ENCODE data around the gene PSME1.

GRCh38 chr14:24176599-24176998 lies 40.6 kb downstream of the PSME1 start:
- TF ChIP-seq CTCF (IDR thresholded peaks at IDR 0.05; ENCODE audit: insufficient read depth, low read length, poor library complexity, severe bottlenecking): no peak
- no peak for TF ChIP-seq EZH2phosphoT487 (conservative IDR thresholded peaks at IDR 0.05; ENCODE audit: low read length)

All from SU-DHL-6 (cell line).